HepG2 (cell line): ENCODE measurements around the gene OSBPL2. TPM values are rescaled to one million over a fixed set of nuclear protein-coding genes. Genes with fewer than 3 reads are reported as not detected.

Experiments used
- BHLHE40 ChIP-seq: IDR thresholded peaks from 2 replicates; pipeline ENCODE4 v1.6.1; 2011; ENCODE audit warnings: low read length, improper control_type of control experiment
- BRD4 ChIP-seq: sonication (generic); formaldehyde crosslinking; IDR thresholded peaks from 2 replicates; pipeline ENCODE4 v1.4.0; 2020; ENCODE audit warnings: missing genetic modification reagents
- CBX5 ChIP-seq: sonication (generic); formaldehyde crosslinking; IDR thresholded peaks from 2 replicates; pipeline ENCODE4 v1.4.0; 2020; ENCODE audit warnings: missing genetic modification reagents, borderline replicate concordance
- ETV6 ChIP-seq: sonication (generic); formaldehyde crosslinking; conservative IDR thresholded peaks from 2 replicates; pipeline ENCODE4 v1.4.0; 2020; ENCODE audit warnings: missing genetic modification reagents
- NR2F1 ChIP-seq, 2 experiments: fragments of 450-650 bp in 1 of 2; formaldehyde crosslinking in 1 of 2; IDR thresholded peaks; 2 replicates each; pipeline versions ENCODE4 v1.5.0 to v1.6.1; 2016 to 2020; ENCODE audit warnings: mild to moderate bottlenecking in 1 of 2, missing compliant biosample characterization in 1 of 2, missing genetic modification reagents in 1 of 2, moderate library complexity in 1 of 2
- PHF5A ChIP-seq: IDR thresholded peaks from one replicate; pipeline ENCODE4 v1.6.1; 2018; ENCODE audit warnings: low read depth, missing genetic modification reagents; ENCODE audit not compliant: unreplicated experiment
- PHF8 ChIP-seq: sonication (generic); formaldehyde crosslinking; IDR thresholded peaks from 2 replicates; pipeline ENCODE4 v1.5.0; 2020; ENCODE audit warnings: missing genetic modification reagents
- PRPF4 ChIP-seq: fragments of 200-400 bp; formaldehyde crosslinking; IDR thresholded peaks from 2 replicates; pipeline ENCODE4 v1.6.1; 2016; ENCODE audit warnings: low read length, low read depth; ENCODE audit not compliant: poor library complexity, severe bottlenecking
- SIN3A ChIP-seq: IDR thresholded peaks from 2 replicates; pipeline ENCODE4 v1.6.1; 2011; ENCODE audit warnings: low read depth, mild to moderate bottlenecking, control low read depth, low read length, borderline replicate concordance
- STAG1 ChIP-seq: sonication (generic); formaldehyde crosslinking; IDR thresholded peaks from 2 replicates; pipeline ENCODE4 v1.4.0; 2020; ENCODE audit warnings: missing genetic modification reagents
- TOE1 ChIP-seq: sonication (generic); formaldehyde crosslinking; IDR thresholded peaks from 2 replicates; pipeline ENCODE4 v1.4.0; 2020; ENCODE audit warnings: mild to moderate bottlenecking, missing genetic modification reagents
- ZNF350 ChIP-seq: sonication (generic); formaldehyde crosslinking; IDR thresholded peaks from 2 replicates; pipeline ENCODE4 v1.4.0; 2020; ENCODE audit warnings: mild to moderate bottlenecking, low read depth, missing genetic modification reagents, borderline replicate concordance
- ZNF431 ChIP-seq: sonication (generic); formaldehyde crosslinking; IDR thresholded peaks from 2 replicates; pipeline ENCODE4 v1.9.0; 2022; ENCODE audit warnings: missing genetic modification reagents, low read depth, mild to moderate bottlenecking, borderline replicate concordance
- ZNF761 ChIP-seq: sonication (generic); formaldehyde crosslinking; conservative IDR thresholded peaks from 2 replicates; pipeline ENCODE4 v1.4.0; 2020; ENCODE audit warnings: mild to moderate bottlenecking, missing genetic modification reagents
- ZNF777 ChIP-seq: sonication (generic); formaldehyde crosslinking; IDR thresholded peaks from 2 replicates; pipeline ENCODE4 v1.4.0; 2020; ENCODE audit warnings: missing genetic modification reagents
- polyA plus RNA-seq, 8 experiments: library from polyadenylated mRNA; depleted of rRNA in 3 of 8; stranded (reverse) in 7 of 8; unstranded in 1 of 8; fragments of >200 nt; fragmentation: Illumina TruSeq in 4 of 8; extraction: Trizol in 4 of 8; gene quantifications; 2 replicates each; pipeline versions ENCODE4 v1.2.1 to v1.2.3, GENCODE V29; 2011 to 2016; ENCODE audit warnings: low read depth in 4 of 8, missing spikeins in 1 of 8, mixed read lengths in 1 of 8; ENCODE audit not compliant: insufficient read depth in 1 of 8
- total RNA-seq, 5 experiments: library from RNA; depleted of rRNA; stranded (reverse); fragments of >200 nt; fragmentation: Illumina TruSeq; extraction: Trizol; gene quantifications; 2 replicates each; pipeline ENCODE4 v1.2.3, GENCODE V29; 2016; ENCODE audit warnings: low read depth in 1 of 5
- TF ChIP-seq, protein P1 (sequence below): sonication (generic); formaldehyde crosslinking; conservative IDR thresholded peaks from 2 replicates; pipeline ENCODE4 v1.5.0; 2020; ENCODE audit warnings: missing genetic modification reagents
- TF ChIP-seq, protein P2 (sequence below): IDR thresholded peaks from 2 replicates; pipeline ENCODE4 v1.4.0; 2020; ENCODE audit warnings: mild to moderate bottlenecking, missing genetic modification reagents
- TF ChIP-seq, protein P3 (sequence below): IDR thresholded peaks from 2 replicates; pipeline ENCODE4 v1.6.1; 2016; ENCODE audit warnings: missing compliant biosample characterization, missing genetic modification reagents, borderline replicate concordance
- TF ChIP-seq, protein P4 (sequence below), 2 experiments: fragments of 450-650 bp in 1 of 2; sonication (generic) in 1 of 2; formaldehyde crosslinking; IDR thresholded peaks; 2 replicates each; pipeline versions ENCODE4 v1.5.0 to v1.8.0; 2020 to 2022; ENCODE audit warnings: mild to moderate bottlenecking in 1 of 2, missing genetic modification reagents in 1 of 2
- TF ChIP-seq, protein P5 (sequence below): sonication (generic); formaldehyde crosslinking; conservative IDR thresholded peaks from 2 replicates; pipeline ENCODE4 v1.4.0; 2020; ENCODE audit warnings: missing genetic modification reagents

Gene OSBPL2
- total and polyA plus RNA-seq, 2 of the 13 experiments (the other 11 are each of a cell fraction or from before 2014, with no cell fraction given), result 18.5 to 37.4 TPM

DNA sequence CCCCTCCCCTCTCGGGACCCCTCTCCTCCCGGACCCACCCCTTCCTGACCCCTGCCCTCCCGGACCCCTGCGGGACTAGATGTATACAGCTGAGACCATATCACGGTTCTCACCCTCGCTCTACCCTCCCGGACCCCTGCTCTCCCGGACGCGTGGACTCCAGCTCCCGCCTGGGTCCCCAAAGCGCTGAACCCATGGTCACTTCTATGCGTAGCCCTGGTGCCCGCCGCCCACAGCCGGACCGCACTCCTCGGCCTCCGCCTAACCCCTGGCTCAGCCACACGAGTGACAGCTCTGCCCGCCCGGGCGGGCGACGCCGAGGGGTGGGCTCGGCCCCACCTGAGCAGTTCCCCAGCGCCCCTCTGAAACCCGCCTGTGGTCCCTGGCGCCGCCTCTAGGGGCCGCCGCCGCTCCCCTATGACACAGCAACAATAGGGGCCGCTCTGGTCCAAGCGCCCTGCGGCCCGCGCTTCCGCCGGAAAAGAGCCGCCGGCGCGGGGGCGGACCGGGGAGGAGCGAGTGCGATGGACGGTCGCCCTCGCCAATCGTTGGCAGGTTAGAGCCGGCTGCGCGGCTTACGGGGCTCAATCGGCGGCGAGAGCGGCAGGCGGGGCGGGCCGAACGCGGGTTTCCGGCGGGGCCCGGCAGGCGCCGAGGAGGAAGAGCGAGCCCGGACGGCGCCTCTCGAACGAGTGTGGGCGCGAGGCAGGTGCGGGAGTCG, 64.2 kb downstream of the OSBPL2 start, which contains the start of gene ADRM1 (continued):
- TF ChIP-seq, protein P1, sequence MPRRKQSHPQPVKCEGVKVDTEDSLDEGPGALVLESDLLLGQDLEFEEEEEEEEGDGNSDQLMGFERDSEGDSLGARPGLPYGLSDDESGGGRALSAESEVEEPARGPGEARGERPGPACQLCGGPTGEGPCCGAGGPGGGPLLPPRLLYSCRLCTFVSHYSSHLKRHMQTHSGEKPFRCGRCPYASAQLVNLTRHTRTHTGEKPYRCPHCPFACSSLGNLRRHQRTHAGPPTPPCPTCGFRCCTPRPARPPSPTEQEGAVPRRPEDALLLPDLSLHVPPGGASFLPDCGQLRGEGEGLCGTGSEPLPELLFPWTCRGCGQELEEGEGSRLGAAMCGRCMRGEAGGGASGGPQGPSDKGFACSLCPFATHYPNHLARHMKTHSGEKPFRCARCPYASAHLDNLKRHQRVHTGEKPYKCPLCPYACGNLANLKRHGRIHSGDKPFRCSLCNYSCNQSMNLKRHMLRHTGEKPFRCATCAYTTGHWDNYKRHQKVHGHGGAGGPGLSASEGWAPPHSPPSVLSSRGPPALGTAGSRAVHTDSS (CRISPR knock-in tag), result no peak
- TF ChIP-seq ZNF431 (CRISPR knock-in tag), result 0 out of 2 replicates have a peak, but pooled peaks have one; percentile 17
- TF ChIP-seq ETV6 (CRISPR knock-in tag), result peak; percentile 96
- peak; percentile 95 for TF ChIP-seq PHF5A (CRISPR knock-in tag)
- TF ChIP-seq, protein P2, sequence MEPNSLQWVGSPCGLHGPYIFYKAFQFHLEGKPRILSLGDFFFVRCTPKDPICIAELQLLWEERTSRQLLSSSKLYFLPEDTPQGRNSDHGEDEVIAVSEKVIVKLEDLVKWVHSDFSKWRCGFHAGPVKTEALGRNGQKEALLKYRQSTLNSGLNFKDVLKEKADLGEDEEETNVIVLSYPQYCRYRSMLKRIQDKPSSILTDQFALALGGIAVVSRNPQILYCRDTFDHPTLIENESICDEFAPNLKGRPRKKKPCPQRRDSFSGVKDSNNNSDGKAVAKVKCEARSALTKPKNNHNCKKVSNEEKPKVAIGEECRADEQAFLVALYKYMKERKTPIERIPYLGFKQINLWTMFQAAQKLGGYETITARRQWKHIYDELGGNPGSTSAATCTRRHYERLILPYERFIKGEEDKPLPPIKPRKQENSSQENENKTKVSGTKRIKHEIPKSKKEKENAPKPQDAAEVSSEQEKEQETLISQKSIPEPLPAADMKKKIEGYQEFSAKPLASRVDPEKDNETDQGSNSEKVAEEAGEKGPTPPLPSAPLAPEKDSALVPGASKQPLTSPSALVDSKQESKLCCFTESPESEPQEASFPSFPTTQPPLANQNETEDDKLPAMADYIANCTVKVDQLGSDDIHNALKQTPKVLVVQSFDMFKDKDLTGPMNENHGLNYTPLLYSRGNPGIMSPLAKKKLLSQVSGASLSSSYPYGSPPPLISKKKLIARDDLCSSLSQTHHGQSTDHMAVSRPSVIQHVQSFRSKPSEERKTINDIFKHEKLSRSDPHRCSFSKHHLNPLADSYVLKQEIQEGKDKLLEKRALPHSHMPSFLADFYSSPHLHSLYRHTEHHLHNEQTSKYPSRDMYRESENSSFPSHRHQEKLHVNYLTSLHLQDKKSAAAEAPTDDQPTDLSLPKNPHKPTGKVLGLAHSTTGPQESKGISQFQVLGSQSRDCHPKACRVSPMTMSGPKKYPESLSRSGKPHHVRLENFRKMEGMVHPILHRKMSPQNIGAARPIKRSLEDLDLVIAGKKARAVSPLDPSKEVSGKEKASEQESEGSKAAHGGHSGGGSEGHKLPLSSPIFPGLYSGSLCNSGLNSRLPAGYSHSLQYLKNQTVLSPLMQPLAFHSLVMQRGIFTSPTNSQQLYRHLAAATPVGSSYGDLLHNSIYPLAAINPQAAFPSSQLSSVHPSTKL, result peak; percentile 67
- no peak for TF ChIP-seq PRPF4
- peak; percentile 50; the same call in 1 of the 2 replicates for TF ChIP-seq TOE1
- peak; percentile 74 for TF ChIP-seq PHF8 (CRISPR knock-in tag)
- TF ChIP-seq ZNF777 (CRISPR knock-in tag), result peak; percentile 9; the same call in 1 of the 2 replicates
- TF ChIP-seq, protein P3, sequence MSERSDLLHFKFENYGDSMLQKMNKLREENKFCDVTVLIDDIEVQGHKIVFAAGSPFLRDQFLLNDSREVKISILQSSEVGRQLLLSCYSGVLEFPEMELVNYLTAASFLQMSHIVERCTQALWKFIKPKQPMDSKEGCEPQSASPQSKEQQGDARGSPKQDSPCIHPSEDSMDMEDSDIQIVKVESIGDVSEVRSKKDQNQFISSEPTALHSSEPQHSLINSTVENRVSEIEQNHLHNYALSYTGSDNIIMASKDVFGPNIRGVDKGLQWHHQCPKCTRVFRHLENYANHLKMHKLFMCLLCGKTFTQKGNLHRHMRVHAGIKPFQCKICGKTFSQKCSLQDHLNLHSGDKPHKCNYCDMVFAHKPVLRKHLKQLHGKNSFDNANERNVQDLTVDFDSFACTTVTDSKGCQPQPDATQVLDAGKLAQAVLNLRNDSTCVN (CRISPR knock-in tag), result peak; percentile 70; the same call in 1 of the 2 replicates
- TF ChIP-seq, protein P4, sequence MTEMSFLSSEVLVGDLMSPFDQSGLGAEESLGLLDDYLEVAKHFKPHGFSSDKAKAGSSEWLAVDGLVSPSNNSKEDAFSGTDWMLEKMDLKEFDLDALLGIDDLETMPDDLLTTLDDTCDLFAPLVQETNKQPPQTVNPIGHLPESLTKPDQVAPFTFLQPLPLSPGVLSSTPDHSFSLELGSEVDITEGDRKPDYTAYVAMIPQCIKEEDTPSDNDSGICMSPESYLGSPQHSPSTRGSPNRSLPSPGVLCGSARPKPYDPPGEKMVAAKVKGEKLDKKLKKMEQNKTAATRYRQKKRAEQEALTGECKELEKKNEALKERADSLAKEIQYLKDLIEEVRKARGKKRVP (CRISPR knock-in tag; IDR thresholded peaks at IDR 0.05), result peak in 1 of 2 experiments; percentile 25; a peak in 1 of 4 replicates
- peak; percentile 85; the same call in 1 of the 2 replicates for TF ChIP-seq SIN3A
- peak; percentile 82 for TF ChIP-seq STAG1 (CRISPR knock-in tag)
- TF ChIP-seq ZNF350 (CRISPR knock-in tag), result 0 out of 2 replicates have a peak, but pooled peaks have one; percentile 64
- TF ChIP-seq, protein P5, sequence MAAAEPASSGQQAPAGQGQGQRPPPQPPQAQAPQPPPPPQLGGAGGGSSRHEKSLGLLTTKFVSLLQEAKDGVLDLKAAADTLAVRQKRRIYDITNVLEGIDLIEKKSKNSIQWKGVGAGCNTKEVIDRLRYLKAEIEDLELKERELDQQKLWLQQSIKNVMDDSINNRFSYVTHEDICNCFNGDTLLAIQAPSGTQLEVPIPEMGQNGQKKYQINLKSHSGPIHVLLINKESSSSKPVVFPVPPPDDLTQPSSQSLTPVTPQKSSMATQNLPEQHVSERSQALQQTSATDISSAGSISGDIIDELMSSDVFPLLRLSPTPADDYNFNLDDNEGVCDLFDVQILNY (CRISPR knock-in tag), result no peak; the same call in 1 of the 2 replicates
- 0 out of 2 replicates have a peak, but pooled peaks have one; percentile 42 for TF ChIP-seq ZNF761 (CRISPR knock-in tag)
- TF ChIP-seq BRD4 (CRISPR knock-in tag), result no peak
- peak; percentile 38 for TF ChIP-seq BHLHE40
- TF ChIP-seq NR2F1 (CRISPR knock-in tag; IDR thresholded peaks at IDR 0.05), result peak in 1 of 2 experiments; percentile 20; a peak in 1 of 4 replicates
- TF ChIP-seq CBX5 (CRISPR knock-in tag), result peak; percentile 69; the same call in 1 of the 2 replicates
